Right renal pelvis (tissue), 4 donors: ENCODE results near the gene ZFYVE19. TPM values are rescaled to one million over a fixed set of nuclear protein-coding genes. Genes with fewer than 3 reads are reported as not detected.

Experiments used
- DNase-seq, 4 donors: peaks; one replicate each; pipeline ENCODE4 v3.0.0-alpha.2; 2013; ENCODE audit warnings: low read depth in 4 of 4, low spot score in 3 of 4, missing footprints in 1 of 4
- polyA plus RNA-seq, 4 donors: library from polyadenylated mRNA; unstranded; fragments of 120-200 nt; gene quantifications; one replicate each; pipeline ENCODE4 v1.2.1, GENCODE V29; 2013; ENCODE audit not compliant: insufficient read length in 4 of 4

ZFYVE19 gene, protein sequence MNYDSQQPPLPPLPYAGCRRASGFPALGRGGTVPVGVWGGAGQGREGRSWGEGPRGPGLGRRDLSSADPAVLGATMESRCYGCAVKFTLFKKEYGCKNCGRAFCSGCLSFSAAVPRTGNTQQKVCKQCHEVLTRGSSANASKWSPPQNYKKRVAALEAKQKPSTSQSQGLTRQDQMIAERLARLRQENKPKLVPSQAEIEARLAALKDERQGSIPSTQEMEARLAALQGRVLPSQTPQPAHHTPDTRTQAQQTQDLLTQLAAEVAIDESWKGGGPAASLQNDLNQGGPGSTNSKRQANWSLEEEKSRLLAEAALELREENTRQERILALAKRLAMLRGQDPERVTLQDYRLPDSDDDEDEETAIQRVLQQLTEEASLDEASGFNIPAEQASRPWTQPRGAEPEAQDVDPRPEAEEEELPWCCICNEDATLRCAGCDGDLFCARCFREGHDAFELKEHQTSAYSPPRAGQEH
- polyA plus RNA-seq, result 10 to 100 TPM; 25.4 to 28.4 (median 28.0) TPM

DNA sequence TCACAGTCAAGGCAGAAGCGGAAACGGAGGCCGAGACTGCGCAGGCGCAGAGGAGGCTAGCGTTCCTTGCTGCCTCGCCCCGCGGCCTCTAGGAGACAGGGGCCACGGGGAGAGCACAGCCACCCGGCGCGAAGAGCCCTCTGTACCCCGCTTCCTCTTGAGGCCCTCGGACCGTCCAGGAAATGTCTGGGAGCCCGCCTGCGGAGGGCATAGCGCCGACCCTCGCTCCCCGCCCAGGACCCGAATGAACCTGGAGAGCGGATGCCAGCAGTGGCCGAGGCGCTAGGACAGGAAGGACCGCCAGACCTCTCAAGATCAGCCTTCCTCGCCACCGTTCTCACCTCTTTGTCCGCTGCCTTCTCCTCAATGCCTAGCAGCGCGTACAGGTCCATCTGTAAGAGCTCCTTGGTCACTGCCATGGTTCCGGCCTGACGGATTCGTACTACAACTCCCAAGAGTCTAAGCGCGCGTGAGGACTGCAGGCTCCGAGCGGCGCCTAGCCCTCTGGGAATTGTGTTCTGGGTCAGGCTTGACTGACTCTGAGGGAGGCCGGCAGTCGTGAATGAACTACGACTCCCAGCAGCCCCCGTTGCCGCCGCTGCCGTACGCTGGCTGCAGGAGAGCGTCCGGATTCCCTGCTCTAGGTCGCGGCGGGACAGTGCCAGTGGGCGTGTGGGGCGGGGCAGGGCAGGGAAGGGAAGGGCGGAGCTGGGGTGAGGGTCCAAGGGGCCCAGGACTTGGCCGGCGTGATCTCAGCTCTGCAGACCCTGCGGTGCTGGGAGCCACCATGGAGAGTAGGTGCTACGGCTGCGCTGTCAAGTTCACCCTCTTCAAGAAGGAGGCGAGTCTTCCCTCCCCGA lies at the start of gene ZFYVE19, which contains the start of gene DNAJC17:
Gene ZFYVE19, plus strand, starts transcription at position 62 of the 860 bp plus-strand sequence. Its CDS starts 501 bp downstream, at position 563.
Gene DNAJC17, minus strand, starts transcription at position 446 of the 860 bp plus-strand sequence. Its CDS starts 27 bp downstream, at position 419.
- DNase-seq, result peak; percentile 92 to 97 (median 94)

DNA sequence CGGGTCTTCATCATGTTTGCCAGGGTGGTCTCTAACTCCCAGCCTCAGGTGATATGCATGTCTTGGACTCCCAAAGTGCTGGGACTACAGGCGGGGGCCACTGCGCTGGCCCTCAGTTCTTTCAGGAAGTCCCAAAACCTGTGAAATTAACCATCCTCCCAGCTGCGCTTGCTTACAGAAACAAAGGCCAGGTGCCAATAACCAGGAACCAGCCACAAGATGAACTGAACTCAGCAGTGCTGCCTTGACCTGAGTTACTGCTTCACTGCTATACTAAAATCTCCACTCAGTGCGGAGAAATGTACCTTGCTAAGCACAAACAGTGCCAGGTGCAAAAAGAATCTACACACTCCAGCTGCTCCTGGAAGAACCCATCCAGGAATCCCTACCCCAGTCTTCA lies 46.9 kb upstream of the ZFYVE19 start:
- no peak for DNase-seq

DNA sequence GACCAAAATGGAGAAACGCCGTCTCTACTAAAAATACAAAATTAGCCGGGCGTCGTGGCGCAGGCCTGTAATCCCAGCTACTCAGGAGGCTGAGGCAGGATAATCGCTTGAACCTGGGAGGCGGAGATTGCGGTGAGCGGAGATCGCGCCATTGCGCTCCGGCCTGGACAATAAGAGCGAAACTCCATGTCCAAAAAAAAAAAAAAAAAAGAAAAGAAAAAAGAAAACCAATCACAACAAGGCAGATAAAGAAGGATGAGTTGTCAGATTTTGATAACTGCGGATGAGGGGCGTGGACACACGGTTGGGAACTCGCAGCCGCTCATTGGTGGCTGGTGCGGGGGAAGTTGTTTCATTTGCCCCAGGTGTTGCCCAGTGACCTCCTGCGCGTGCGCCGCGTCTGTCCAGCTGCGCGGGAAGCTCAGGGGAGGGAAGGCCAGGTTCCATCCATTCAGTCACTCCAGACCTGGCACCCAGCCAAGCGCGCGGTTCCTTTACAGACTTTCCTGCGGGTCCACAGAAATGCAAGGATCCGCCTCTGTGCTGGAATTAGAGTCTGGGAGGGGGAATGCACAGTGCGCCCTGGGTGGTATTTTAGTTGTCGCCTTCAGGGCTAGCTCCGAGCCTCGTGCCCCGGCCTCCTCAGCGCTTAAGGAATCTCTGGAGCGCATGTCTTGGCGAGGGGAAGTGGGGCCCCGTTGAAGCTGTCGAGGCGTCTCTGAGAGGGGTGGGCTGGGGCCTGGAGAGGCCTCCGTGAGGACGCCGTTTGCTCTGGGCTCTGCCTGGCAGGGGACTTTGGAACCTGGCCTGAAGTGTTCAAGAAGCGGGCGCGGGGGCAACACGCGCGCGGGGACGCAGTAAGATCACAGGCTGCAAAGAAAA lies 43.7 kb upstream of the ZFYVE19 start:
- peak in 1 of 4 donors; percentile 65 for DNase-seq

DNA sequence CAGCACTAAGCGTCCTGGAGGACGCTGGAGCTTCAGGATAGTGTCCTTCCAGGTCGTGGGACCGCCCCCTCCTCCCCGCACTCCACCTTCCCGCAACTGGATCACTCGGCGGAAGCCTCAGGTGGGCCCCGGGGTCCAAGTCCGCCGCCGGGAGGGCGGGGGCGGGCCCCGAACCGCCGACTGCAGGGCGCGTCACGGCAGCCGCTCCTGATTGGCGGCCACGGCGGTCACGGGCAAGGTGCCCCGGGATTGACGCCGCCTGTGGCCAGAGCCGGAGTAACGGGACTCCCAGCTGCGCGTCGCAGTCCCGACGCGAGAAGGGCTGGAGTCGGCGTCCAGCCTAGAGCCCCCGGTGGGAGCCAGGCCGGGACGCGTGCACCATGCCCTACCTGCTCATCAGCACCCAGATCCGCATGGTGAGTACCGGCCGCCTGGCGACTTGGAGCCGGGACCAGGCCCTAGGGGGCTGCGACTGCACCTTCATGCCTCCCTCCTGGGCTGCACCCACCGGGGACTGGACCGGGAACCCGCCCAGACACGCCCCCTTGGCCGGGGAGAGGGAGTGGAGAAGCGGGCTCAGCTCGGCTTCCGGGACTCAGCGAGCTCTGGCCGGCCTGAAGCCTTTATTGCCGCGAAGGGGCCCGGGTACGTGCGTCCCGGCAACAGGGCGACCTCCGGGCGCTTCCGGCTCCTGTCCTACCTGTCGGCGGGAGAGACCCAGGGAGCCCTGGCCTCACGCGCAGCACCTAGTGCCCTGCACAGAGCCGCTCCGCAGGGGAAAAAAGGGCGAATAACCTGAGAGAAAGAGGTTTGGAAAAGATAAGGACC lies 42.9 kb upstream of the ZFYVE19 start, which contains the start of gene GCHFR:
Gene GCHFR, plus strand, starts transcription at position 268 of the 828 bp plus-strand sequence. Its CDS starts 113 bp downstream, at position 381.
- peak in 1 of 4 donors; percentile 60 for DNase-seq

DNA sequence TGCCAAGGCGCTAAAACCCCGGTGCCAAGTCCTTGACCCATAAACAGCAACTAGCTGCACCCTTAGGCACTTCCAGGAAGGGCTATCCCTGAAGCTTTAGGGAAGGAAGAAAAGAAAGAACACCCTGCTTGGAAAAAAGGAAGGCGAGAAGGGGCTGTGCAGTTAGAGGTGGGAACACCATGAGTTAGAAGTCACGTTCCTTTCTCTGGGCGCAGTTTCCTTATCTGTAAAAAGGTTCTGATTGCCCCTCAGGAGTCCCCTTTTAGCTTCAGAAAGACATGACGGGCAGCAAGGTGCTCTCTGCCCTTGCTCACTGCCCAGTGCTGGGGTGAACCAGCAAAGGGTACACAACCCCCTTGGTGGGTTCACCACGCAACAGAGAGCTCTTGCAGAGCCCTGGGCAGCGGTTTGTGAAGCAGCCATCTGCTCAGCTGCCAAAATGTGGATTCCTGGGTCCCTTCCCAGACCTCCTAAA lies 42.2 kb upstream of the ZFYVE19 start:
- DNase-seq, result no peak

DNA sequence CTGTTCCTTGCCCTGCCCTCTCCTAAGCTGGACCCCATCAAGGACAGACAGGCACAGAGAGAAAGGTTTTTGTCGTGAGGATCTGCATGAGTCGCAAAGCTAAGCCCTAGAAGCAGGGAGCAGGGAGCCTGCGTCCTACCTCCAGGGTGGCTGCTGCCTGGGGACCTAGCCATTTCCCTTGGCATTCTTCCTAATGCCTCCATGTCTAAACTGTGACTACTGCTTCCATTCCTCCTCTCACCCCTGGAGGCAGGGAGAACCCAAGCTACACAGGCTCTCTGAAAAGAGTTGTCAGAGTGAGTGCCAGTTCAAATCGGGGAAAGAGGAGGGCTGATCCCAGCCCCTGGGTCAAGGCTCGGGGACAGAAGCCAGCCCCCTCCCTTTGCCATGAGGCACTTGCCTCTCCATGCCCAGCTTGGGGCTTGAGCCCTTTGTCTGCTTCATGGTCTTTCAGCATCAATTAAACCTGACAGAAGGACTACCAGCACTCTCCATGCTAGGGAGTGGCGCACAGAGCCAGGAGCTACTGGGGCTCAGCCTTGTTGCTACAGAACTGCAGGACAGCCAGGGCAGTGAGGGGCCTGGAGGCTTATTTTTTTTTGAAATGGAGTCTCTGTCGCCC lies 40.6 kb upstream of the ZFYVE19 start:
- no peak for DNase-seq

DNA sequence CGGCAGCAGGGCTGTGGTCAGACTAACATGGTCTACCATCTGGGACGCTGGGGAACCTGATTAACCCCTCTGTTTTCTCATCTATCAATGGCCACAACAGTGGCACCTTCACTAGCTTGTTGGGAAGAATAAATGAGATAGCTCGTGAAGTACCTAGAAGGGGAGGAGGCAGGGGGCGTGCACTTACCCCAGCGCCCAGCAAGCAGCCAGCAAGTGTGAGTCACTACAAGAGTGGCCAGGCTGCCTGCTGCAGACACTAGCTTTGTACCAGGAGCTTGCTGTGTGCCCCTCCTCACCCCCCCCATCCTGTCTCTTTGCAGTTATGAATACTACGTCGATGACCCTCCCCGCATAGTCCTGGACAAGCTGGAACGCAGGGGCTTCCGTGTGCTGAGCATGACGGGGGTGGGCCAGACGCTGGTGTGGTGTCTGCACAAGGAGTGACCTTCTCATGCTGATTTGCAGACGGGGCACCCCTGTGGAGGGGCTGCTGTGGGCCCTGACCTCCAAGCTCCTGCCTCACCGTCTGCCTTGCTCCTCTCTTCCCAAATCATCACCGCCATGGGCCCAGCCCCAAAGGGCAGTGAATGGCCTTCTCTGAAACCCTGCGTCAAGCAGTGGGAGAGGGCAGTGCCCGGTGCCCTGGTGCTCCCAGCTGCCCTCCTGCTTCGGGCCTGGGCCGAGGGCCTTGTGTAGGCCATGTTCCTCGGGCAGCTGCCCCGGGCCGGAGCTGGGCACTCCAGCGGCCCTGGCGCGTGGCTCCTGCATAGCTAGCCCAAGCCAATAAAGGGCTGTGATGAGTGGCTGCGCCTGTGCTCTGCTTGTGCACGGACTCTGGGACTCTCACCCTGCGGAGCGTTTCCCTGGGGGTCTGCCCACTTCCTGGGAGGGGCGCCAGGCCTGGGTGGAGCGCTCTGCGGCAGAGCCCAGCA lies 39.7 kb upstream of the ZFYVE19 start:
- no peak for DNase-seq

DNA sequence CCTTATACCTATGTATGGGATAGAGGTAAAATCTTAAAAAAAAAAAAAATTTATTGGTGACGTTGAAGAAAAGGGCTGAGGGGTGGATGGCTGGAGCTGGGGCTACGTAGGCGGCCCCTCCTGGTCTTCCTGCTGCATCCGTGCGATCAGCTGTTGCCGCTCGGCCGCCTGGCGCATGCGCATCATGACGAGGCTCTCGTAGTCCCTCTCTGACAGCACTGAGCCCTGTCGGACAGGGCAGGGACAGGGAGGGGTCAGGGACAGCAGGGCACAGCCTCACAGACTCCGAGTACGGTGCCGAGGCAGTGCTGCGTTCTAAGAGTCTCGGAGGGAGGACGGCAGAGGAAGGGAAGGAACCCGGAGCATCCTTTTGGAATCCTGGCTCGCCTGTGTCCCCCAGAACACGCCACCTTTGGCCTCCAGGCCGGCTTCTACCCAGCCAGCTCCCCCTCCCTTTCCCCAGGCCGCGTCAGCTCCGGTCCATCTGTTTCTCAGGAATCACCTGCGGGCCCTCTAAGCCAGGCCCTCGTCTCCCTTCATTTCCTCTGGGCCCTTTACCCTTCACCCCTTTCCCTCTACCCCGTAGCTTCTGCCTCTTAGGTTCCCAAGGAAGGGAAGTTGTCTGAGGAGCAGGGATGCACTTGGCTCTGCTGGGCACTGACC lies 38.9 kb upstream of the ZFYVE19 start:
- no peak for DNase-seq

DNA sequence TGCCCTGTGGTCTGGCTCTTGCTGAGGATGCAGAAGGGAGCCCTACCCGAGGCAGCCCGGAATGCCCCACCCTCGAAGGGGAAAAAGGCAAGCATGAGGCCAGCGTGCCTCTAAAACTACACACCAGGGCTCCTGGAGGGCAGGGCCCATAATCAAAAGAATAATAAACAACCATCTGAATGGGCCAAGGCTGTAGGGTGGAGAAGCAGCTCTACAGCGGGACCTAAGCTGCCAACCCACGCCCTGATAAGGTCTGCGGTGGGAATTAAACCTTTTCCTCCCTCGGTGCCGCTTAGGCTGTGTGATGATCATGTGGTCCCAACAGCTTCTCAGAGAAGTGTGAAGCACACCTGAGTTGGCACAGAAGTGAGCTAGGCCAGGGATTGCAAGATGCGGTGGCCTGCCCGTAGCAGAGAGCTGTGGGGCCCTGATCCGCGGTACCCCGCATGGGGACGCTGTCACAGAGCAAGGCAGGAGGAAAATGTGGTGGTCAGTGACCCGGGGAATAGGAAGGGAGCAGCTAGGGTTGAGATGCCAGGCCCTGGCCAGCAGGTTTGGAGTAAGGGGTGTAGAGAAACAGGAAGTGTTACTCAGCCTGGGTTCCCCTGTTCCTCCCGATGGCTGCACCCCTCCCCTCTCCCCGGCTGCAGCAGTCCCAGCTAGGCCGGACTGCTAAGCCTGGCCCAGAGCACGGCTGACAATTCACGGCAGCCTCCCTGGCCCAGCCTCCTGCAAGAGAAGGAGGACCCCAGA lies 38.2 kb upstream of the ZFYVE19 start:
- no peak for DNase-seq

DNA sequence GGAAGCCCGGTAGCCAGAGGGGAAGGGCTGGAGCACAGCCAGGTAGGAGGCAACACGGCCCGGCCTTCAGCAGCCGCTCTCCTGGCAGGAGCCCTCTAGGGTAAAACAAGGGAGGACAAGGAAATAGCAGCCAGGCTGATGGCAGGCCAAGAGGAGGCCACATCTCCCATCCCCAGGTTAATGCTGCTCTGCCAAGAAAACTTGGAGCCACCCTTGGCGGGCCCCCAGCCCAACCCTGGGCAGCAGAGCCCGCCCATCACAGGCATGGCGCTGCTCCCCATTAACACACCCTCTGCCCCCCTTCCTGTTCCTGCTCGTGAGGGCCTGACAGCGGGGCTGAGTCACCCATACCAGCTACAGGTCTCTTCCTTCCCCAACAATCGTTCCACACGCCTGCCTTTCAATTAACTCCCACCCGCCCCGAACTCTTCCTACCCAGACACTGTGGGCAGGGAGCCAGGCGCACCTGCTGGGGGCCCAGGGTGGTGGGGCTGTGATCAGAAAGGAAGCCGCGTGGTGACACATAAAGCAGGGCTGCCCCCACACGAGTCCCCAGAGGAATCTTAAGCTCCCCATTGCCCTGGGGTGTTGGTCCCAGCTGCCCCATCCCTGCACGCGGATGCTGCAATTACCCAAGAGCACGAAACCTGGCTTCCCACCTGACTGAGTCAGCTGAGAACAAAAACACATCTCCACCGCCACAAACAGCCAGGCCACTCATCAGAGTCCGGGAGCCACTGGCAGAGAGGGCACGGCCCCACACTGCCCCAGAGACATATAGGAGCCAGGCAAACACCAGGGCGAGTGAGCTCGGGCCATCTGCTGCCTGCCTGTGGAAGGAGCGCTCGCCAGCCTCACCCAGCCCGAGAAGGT lies 37.4 kb upstream of the ZFYVE19 start, which contains the start of gene C15orf62:
Gene C15orf62, plus strand, starts transcription at position 707 of the 873 bp plus-strand sequence. CDS start 516 bp downstream, outside the sequence.
- DNase-seq, result no peak

DNA sequence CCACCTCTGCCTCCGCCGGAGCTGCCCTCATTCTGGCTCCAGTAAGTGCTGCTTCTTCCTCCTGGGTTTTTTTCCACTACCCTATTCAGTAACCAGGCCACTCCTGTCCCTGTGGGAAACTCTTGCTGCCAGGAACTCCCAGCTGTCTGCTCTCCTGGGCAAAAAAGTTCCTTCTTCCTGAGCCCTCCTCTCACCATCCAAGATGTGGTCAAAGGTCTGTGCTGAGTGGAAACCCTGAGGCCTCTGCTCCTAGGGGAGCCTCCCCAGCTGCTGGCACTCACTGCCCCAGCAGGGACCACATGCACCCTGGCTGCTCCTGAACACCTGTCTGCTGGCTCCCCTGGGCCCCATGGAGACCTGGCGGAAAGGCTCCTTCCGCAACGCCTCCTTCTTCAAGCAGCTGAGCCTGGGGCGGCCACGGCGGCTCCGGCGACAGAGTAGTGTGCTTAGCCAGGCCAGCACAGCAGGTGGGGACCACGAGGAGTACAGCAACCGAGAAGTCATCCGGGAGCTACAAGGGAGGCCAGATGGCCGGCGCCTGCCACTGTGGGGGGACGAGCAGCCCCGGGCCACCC lies 36.7 kb upstream of the ZFYVE19 start:
- no peak for DNase-seq

DNA sequence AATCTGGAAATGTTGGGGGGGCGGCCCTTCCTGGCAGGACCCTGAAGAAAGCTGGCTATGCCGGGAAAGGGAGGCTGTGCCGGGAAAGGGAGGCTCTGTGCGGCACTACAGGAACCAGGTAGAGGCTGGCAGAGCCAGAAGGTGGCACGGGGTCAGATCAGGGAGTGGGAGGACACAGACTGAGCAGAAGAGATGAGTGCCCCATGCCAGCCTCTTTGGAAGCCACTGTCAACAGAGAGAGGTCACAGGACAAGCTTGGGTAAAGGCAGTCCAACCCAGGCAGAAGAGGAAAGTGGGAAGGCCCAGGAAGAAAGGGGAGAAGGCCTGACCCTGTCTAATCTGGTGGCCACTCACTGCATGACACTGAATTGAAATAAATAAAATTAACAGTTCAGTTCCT lies 35.6 kb upstream of the ZFYVE19 start:
- no peak for DNase-seq

DNA sequence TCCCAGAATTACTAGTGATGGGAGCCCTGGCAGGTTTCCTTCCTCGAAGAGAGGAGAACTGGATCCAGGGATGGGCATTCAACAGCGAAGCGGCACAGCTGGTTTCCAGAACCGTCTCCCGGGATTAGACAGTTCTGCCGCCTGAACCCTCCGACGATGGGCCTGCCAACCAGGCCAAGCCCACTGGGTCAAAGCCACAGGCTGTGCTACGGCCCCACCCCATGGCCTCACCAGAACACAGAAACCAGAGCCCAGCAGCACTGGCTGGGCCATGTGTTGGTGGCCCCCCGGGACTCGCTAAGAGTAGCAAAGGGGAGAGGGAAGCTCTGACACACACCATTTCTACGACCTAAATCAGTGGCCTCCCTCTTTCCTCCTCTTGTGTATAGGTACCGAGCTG lies 34.9 kb upstream of the ZFYVE19 start:
- DNase-seq, result no peak

DNA sequence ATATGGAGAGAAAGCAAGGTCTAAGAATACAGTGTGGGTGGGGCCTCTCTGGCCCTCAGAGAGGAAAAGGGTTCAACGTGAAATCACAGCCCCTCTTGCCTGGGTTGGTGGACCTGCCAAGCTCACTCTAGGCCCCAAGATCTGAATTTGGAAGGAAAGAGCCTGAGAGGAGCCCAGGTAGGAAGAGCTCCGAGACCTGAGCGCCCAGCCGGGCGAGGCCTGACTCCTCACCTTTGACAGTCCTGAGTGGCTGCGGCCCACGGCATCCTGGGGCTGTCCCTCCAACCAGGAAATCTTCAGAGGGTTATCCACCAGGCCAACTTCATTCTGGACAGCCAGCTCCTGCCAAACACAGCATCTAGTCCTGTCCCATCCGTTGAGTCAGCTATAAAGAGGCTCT lies 33.4 kb upstream of the ZFYVE19 start:
- no peak for DNase-seq

DNA sequence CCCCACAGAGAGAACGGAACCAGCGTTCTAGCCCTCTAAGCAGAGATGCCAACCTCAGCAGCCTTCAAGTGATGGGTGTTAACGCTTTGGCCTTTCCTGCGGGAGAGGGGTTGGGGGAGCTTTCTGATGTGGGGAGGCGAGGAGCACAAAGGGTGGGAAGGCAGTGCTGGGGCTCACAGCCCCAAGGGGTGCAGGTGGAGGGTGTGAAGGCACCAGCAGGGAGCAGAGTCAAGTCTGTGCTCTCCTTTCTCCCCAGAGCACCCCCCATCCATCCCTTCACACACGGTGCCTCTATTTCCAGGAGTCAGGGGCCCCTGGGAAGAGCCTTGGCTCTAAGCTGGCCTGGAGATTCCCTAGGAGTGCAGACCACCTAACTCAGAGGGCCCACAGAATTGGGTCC lies 33.0 kb upstream of the ZFYVE19 start:
- DNase-seq, result no peak
